Hematopoietic multipotent progenitor cell treated with erythropoietin and hydrocortisone succinate and interleukin-3 and kit ligand, for 15 days (in vitro differentiated cells): ENCODE measurements around the gene PIP4P1.

Experiments
- DNase-seq: peaks from one replicate; pipeline ENCODE4 v3.0.0-alpha.2; 2015; ENCODE audit warnings: low spot score

The PIP4P1 gene

DNA sequence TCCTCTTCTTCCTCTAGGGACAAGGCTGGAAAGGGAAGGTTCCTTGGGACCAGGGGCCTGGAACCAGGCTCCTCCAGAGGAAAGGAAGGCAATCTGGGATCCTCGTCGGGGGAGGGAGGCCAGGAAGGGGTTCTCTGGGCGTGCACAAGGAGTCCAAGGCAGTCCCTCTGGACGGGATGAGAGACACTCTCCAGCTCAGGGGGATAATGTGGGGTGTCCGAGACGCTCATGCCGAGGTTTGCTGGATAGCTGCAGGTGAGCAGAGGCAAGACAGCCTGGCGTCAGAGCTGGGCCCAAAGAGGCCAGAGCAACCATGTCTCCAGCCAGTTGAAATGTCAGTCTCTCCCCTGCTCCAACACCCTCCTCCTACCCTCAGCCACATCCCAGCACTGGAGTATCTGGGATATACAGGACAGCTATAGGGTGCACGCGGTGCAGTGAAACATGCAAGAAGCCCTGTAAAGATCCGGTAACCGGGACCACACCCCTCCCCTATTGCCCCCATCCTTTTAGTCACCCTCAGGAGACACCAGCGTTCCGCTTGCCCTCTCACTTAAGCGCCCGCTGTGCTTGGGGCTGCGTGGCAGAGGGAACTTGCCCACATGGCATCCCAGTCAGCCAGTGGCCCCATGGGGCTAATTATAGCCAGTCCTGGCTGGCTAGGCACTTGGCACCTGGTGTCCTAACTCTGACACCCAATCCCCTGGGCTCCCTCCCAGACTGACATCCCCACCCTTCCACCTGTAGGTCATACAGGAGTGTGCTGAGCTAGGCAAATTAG is 25.5 kb downstream of the PIP4P1 start, which contains the start of gene KLHL33:
KLHL33 (minus strand) TSS at position 585 of the 781 bp plus-strand sequence; CDS start at position 230, 355 bp downstream.
- no peak for DNase-seq

DNA sequence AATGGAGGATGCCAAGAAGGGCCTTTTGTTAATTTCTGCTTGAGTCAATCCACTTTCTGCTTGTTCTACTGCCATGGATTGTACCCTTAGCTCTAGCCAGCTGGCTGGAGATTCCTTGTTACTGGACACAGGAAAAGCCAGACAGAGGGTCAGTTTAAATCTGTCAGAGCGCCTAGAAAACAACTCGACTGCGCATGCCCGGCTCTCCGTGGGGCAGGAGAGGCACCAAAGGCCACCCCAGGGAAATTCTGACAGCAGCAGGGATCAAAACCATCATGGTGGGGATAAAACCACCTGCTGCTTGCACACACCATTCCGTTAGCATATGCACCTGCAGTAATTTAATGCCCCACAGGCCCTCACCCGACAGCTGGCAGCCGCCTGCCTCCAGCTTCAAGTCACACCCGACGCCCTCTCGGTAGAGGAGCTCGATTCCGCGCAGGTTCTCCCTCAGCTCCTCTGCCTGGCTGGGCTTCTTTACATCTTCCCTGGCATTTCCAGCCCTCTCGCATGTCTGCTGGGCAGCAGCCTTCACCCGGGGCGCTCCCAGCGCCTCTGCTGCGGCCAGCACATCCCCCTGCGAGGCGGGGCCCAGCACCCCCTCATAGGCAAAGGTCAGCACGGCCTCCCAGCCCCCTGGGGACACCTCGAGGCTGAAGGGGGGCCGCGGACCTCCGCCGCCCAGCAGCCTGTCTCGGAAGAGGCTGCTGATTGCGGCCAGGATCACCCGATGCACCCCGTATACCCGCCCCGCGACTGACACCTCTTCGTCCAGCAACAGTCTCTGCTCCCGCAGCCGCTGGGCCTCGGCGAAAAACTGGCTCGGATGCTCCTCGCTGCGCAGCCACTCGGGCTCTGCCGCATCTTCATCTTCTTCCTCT is 26.3 kb downstream of the PIP4P1 start:
- no peak for DNase-seq

DNA sequence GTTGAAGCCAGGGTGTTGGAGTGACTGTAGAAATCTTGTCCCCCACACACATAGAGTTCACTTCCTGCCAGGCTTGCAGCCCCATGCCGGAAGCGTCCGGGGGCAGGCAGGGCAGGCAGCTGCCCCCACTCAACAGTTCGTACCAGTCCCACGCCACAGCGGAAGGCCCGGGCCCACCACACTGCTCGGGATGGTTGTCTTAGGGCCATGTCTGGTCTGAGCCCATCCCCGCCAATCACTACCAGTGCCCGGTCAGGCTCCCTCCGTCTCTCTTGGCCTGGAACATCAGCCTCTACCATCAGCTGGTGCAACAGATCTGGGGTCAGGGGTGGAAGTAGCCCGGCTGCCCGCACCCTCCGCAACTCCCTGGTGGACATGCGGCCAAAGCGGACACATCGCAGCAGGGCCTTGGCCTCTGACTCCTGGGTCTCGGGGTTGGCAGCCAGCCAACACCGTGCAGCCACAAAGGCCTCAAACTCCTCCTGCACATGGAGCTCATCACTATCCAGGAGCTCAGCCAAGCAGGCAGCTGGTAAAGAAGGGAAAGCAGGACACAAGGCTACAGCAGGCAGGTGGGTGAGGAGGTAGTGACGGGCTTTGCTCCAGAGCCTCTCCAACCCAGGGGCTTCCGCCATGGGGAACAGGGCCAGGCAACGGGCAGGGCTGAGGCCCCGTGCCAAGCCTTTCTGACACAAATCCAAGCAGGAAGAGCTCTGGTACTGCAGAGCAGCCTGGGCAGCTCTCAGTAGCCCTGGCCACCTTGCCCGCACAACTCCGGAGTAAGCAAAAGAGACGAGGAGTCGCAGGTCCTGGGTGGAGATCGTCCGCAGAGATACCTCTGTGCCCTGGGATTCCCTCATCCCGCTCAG is 31.2 kb downstream of the PIP4P1 start:
- no peak for DNase-seq

DNA sequence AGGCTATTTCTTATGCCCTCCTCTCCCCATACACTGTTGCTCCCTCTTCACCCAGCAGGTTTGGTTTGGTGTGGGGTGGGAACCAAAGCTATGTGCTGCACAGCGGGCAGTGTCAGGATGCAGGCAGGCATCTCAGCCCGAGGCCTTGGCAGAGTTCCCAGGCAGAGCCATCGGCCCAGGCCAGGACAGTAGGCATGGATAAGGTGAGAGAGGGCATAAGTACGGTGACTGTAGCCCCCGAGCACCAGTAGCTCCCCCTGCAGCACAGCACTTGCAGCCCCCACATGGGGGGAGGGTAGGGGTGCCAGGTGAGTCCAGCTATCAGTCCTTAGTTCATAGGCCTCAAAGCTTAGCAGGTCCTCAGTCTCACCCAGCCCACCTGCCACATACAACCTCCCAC is 32.4 kb downstream of the PIP4P1 start:
- no peak for DNase-seq

DNA sequence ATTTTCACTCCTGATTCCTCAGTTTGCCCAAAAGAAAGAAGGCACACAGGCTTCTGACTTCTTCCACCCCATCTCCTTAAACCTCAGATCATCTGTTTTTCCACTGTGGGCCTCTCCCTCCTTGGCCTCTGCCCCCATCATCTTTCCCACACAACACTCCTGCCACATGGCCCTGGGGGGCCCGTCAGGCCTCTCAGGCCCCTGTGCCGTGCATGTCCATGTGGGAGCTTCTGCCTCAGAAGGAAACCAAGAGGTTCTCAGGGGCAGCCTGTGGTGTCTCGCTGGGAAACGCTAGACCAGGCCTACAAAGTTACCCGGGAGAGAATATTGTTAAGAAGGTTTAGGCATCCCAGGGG is 33.2 kb downstream of the PIP4P1 start:
- no peak for DNase-seq

DNA sequence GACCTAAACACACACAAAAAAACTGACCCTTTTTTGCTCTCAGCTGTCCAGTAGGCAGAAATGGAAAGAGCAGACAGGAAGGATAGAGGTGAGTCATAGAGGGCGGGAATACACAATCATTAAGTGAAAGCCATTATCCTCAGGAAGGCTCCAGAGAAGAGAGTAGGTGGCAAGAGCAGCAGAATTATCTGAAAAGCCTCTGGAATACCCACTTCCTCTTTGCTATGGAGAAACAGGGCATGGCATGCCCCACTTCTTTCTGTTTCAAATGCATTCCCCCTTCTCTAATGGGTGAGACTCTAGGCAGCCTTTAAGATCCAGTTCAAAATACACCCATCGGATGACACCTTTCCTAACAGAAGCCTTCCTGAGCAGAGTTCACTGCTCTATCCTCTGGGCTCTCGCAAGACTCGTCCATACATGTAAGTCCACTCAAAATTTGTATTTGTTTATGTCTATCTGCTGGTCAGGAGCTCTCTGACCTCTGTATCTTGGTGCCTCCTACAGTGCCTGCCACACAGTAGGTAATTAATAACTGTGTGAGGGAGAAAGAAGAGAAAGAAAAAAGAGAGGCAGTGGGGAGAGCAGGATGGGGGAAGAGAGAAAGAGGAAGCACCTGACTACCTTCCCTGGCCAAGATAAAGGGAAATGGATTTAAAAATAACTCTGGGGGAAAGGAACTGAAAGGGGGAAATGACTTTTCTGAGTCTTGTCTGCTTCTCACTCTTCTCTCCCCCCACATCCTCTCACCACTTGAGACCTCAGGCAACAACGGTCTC is 33.8 kb downstream of the PIP4P1 start:
- no peak for DNase-seq

DNA sequence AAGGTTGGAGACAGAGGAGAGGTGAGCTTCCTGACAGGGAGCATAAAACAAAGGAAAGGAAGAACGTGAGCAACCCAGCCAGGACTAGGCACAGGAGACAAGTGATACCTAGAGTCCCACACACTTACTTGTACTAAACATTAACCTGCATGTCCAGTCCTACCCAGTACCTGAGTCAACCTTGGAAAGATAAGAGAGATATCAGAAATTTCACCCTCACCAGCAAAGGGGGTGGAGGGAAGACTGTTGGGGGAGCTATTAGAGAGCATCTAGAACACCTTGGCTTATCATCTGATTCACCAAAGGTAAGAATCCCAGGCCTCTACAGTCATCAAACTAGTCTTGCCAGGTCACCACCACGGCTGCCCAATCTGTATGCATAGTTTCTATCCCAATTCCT is 36.4 kb downstream of the PIP4P1 start:
- no peak for DNase-seq

DNA sequence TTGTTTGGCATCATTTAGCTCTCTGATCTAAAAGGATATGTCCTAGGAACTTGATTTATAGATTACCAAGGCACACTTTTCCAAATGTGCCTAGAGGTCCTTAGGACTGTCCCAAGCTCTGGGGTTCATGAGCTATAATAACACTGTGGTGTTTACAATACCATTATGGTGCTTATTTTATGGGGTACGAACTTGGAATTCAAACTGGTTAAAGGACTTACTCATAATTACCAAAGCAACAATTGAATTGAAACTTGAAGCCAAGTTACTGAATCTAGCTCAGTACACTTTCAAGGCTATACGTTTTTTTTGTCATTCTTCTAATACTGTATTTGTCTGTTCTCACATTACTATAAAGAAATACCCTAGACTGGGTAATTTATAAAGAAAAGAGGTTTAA is 38.3 kb downstream of the PIP4P1 start:
- no peak for DNase-seq

DNA sequence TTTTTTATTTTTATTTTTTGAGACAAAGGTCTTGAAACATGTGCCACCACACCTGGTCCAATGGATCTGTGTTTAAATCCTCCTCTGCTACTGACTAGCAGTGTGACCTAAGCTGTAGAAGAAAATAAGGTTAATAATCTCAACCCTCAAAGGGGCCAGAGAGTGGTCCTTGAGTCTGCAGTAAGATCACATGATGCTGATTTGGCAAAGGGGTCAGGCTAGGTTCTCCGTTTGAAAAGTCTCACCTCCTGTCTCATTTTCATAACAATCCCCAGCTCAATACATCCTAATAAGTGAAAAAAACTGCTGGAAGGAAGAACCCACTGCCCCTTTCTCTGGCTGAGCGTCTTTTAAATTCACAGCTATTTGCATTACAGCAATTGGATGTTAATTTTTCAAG is 40.0 kb downstream of the PIP4P1 start:
- DNase-seq: no peak

DNA sequence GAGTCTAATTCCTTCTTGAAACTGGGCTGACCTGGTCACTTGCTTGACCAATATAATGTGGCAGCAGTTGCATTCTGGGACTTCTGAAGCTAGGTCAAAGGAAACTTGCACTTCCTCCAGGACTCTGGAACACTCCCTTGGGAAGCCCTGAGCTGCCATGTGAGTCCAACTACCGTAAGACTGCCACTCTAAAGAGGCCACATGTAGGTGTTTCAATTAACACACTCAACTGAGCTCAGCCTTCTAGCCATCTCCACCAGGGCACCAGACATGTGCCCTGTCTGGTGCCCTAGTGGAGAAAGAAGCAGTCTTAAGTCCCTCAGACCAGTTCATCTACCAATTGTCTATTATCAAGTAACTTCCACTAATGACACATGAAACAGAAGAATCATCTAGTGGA is 41.8 kb downstream of the PIP4P1 start:
- DNase-seq: no peak

DNA sequence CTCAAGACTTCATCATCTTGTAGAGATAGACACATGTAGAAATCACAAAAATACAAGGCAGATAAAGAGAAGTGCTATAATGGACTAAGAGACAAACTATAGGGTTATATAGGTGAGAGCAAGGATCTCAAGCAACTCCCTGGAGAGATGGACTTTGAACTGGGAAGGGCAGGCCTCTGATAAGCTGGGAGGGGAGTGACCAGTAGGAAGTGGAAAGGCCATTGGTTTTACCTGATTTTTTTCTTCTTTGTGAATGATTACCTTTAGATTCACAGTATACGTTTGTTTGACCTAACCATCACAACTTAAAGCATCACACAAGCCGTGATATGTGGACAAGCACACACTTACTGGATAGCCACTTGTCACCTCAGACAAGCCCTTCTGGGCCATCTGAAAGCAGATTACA is 42.7 kb downstream of the PIP4P1 start:
- DNase-seq: no peak

DNA sequence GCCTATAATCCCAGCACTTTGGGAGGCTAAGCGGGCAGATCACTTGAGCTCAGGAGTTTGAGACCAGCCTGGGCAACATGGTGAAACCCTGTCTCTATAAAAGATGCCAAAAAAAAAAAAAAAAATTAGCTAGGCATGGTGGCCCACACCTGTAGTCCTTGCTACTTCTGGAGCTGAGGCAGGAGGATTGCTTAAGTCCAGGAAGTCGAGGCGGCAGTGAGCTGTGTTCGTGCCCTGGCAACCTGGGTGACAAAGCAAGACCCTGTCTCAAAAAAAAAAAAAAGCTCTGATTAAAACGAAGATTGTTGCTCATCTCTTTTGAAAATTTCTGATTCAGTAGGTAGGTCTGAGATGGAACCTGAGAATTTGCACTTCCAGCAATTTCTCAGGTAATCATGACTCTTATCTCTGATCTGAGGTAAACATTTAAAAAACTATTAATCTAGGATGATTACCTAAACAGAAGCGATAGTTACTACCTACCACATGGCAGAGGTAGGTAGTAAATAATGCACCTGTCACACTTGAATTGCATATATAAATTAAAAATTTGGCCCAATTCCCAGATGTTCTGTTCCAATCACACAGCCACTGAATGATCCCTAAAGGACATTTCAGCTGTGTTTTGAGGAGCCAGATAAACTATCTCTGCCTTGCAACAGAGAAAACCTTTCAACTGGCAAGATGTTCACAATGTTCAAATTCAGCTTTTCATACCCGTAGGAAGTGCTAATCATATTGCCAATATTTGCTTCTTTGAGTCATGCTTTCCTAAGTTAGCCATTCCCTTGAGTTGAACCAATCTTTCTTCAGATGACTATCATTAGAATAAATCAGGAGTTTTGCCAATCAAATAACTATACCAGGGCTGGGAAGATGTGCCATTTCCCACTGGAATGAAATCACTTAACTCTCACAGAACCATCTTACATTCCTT is 43.7 kb downstream of the PIP4P1 start:
- no peak for DNase-seq

DNA sequence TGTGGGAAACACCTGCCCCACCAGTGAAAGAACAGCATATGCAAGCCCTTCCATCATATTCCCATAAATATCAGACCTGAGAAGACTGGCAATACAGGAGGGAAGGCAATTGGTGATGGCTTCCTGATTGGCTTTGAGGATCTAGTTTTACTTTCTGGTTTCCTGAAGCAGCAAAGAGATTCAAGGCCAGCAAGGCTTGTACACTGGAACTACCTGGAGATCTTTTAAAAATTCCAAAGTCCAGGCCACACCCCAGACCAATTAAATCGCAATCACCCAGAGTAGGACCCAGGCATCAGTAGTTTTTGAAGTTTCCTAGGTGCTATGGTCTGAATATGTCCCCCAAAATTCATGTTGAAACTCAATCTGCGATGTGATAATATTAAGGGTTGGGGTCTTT is 45.0 kb downstream of the PIP4P1 start:
- DNase-seq: no peak

DNA sequence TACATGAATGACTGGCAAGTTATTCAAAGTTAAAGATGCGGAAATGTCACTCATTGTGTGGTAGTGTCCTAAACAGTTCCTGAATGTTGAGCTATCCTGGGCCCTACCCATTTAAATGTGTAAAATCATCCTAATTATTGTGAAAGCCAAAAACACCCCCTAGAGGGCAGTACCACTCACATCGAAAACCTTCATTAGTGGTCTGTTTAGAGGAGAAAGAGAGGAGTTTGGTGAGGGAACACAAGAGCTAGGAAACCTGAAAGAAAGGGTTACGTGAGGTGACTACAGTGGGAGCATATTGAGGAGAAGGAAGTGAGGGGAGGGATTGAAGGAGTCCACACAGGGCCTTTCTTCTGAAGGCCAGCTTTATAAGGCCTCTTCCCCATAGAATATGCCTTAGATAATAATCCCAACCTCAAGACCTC is 45.4 kb downstream of the PIP4P1 start:
- peak; percentile 78 for DNase-seq

DNA sequence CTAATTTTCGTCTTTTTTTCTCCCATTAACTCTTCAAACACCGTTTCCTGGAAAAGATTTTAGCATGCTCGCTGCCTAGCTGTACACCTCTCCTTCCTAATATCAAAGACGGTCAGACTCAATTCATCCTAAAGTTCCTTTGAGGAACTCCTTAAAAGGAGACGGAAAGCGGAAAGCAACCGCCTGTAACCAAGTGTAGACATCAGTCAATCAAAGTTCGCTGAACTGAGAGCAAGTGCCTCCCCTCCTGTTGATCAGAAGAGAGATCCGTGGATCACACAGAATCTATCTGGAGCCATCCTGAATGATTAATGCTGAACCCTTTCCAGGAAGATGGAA is 47.5 kb downstream of the PIP4P1 start:
- DNase-seq: no peak

DNA sequence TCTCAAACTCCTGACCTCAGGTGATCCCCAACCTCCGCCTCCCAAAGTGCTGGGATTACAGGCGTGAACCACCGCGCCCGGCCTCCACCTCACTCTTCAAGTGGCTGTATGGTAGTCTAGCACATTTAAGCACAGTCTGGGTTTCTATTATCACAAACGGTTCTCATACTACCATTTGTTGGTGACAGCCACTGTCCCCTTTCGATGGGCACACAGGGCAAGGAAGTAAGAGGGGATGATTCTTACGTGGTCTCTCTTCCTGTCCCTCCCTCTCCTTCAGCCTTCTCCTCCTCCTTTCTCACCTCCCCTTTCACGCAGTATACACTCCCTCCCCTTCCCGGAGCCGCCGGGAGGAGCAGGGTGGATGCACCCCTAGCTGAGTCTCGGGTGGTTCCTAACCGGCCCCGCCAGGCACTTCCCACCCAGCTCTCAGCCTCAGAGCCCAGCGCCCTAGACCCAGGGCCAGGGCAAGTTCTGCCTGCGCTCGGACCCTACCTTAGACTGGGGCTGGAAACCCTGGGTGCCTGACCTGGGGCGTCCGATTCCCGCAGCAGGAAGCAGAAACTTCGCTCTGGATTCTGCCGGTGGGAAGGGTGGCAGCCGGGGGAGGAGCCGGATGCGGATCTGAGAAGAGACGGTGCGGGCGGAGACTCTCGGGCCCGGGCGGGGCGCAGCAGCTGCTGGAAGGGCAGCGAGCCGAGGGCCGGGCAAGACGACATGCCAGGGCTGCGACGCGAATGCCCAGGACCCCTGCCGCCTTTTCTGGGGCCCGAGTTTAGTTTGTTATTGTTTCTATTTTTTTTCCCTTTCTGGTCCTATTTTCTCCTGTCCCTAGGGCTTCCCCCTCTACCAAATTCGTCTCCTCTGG is 48.1 kb downstream of the PIP4P1 start, which contains the start of gene TEP1:
TEP1 (minus strand) TSS at position 626 of the 868 bp plus-strand sequence. CDS start 5,062 bp downstream, outside the sequence.
- peak; percentile 68 for DNase-seq

DNA sequence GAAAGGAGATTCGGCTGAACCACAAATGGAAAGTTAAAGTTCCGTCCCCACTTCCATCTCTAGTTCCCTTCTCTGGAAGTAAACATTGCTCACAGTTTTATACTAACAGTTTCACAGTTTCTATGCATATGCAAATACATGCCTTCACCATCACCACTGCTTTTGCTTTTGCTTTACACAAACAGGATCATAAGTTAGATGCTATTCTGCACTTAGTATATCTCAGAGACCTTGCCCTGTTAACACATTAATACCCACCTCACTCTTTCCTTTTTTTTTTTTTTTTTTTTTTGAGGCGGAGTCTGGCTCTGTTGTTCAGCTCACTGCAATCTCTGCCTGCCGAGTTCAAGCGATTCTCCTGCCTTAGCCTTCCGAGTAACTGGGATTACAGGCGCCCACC is 48.8 kb downstream of the PIP4P1 start:
- DNase-seq: no peak

DNA sequence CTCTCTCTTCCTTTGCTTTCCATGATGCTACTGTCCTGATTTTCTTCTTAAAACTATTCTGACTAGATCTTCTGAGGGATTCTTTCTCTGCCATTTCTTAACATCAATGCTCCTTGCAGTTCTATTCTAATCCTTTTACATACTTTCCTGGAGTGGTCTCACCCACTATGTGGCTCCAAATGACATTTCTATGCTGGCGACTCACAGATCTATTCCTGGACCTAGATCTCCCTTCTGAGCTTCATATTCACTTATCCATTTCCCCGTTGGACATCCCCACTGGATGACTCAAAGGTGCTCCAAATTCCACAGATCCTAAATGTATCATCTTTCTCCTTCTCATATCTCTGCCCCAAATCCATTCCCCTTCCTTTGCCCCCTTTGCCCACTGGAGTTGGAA is 52.0 kb downstream of the PIP4P1 start:
- no peak for DNase-seq
